T-helper 2 cell treated with Interferon-gamma antibody and Interleukin-4, amounts not matched to agents 5 μg/mL and 100 μg/mL, for 36 hours (primary cell): ENCODE results near the gene MSGN1.

Experiments
- DNase-seq: peaks from one replicate; pipeline ENCODE4 v3.0.0; 2021; ENCODE audit warnings: low spot score
- H3K27ac Mint-ChIP-seq: one replicate; pipeline ENCODE4 v1.8.0; 2021; ENCODE audit warnings: mild to moderate bottlenecking, mixed read lengths
- H3K27me3 Mint-ChIP-seq: one replicate; pipeline ENCODE4 v1.8.0; 2021; ENCODE audit warnings: low read depth, mixed read lengths
- H3K36me3 Mint-ChIP-seq: one replicate; pipeline ENCODE4 v1.8.0; 2021; ENCODE audit warnings: low read depth, mixed read lengths
- H3K4me1 Mint-ChIP-seq: one replicate; pipeline ENCODE4 v1.8.0; 2021; ENCODE audit warnings: low read depth, mixed read lengths
- H3K4me3 Mint-ChIP-seq: one replicate; pipeline ENCODE4 v1.8.0; 2022; ENCODE audit warnings: mild to moderate bottlenecking, moderate library complexity, mixed read lengths
- H3K9me3 Mint-ChIP-seq: one replicate; pipeline ENCODE4 v1.8.0; 2021; ENCODE audit warnings: mixed read lengths

MSGN1 gene

DNA sequence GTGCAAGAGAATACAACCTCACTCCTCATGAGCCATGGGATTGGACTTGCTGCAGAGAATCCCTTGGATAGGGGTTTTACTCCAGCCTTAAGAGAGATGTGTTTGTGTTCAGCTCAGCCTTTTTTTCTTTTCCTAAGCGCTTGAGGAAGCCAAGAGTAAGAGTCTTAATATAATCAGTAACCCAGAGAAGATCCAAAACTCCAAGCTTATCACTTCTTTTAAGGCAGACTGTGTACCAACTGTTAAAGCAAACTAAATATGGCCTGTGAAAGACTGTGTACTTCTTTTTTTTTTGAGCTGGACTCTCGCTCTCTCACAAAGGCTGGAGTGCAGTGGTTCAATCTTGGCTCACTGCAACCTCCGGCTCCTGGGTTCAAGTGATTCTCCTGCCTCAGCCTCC, 30.4 kb downstream of the MSGN1 start:
- H3K4me3 Mint-ChIP-seq = no peak overlapping the region
- H3K9me3 Mint-ChIP-seq = no peaks in the 10 kb centered on the region
- no peak overlapping the region for H3K27ac Mint-ChIP-seq
- H3K36me3 Mint-ChIP-seq = no peaks in the 10 kb centered on the region
- DNase-seq = no peak
- no peaks in the 10 kb centered on the region for H3K4me1 Mint-ChIP-seq
- peaks cover 5% of the 10 kb centered on the region for H3K27me3 Mint-ChIP-seq

DNA sequence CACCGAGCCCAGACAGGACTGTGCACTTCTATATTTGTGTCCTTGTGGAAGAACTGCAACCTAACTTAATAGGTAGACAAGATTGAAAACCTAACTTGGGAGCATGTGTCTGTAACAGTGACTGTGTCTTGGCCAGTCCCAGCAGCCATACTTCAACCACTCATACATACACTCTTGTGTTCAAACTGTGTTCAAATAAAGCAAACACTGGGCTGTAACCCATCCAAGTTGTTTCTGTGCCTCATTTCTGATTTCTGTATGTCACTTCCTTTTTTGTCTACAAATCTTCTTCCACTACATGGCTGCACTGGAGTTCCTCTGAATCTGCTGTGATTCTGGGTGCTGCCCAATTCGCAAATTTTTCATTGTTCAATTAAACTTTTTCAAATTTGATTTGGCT, 31.0 kb downstream of the MSGN1 start:
- no peaks in the 10 kb centered on the region for H3K36me3 Mint-ChIP-seq
- DNase-seq = no peak
- H3K27me3 Mint-ChIP-seq = peaks cover 5% of the 10 kb centered on the region
- H3K27ac Mint-ChIP-seq = no peak overlapping the region
- no peaks in the 10 kb centered on the region for H3K4me1 Mint-ChIP-seq
- no peak overlapping the region for H3K4me3 Mint-ChIP-seq
- no peaks in the 10 kb centered on the region for H3K9me3 Mint-ChIP-seq

DNA sequence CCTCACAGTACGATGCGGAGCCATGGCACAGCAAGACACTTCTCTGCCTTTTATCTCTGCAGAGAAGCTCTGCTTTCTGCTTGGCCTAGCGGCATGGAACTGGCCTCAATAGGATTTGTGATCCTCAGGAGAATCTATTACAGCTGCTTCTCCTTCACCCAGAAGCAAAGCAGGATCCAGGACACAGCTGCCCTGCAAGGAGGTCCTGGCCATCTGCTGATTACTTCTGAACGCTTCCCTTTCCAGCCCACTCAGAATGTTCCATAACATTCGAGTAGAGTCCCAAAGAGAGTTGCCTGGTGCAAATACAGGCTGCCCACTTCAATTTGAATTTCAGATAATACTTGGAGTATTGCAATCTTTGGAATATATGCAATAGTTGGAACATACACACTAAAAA, 33.0 kb downstream of the MSGN1 start:
- H3K36me3 Mint-ChIP-seq = no peaks in the 10 kb centered on the region
- DNase-seq = no peak
- no peaks in the 10 kb centered on the region for H3K9me3 Mint-ChIP-seq
- no peak overlapping the region for H3K27ac Mint-ChIP-seq
- no peaks in the 10 kb centered on the region for H3K4me1 Mint-ChIP-seq
- H3K27me3 Mint-ChIP-seq = peaks cover 3% of the 10 kb centered on the region
- no peak overlapping the region for H3K4me3 Mint-ChIP-seq

DNA sequence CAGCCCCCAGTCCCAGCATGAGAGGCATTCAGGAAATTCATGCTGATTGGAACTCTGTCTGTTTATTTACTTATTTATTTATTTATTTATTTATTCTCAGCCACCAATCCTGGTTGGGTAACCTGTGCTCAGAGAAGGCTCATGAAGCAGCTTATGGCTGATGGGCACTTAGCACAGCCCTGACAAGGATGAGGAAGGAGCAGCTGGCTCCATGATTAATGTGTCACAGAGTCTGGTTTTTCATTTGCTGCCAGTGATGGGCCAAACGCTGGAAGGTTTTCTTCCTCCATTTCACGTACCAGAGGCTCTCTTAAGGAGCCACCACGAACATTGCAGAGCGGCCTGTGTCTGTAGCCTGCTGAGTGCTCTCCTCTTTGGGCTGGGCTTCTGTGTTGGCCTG, 33.9 kb downstream of the MSGN1 start:
- no peaks in the 10 kb centered on the region for H3K4me1 Mint-ChIP-seq
- peaks cover 7% of the 10 kb centered on the region for H3K27me3 Mint-ChIP-seq
- no peaks in the 10 kb centered on the region for H3K36me3 Mint-ChIP-seq
- no peak overlapping the region for H3K4me3 Mint-ChIP-seq
- no peak for DNase-seq
- no peak overlapping the region for H3K27ac Mint-ChIP-seq
- H3K9me3 Mint-ChIP-seq = no peaks in the 10 kb centered on the region

DNA sequence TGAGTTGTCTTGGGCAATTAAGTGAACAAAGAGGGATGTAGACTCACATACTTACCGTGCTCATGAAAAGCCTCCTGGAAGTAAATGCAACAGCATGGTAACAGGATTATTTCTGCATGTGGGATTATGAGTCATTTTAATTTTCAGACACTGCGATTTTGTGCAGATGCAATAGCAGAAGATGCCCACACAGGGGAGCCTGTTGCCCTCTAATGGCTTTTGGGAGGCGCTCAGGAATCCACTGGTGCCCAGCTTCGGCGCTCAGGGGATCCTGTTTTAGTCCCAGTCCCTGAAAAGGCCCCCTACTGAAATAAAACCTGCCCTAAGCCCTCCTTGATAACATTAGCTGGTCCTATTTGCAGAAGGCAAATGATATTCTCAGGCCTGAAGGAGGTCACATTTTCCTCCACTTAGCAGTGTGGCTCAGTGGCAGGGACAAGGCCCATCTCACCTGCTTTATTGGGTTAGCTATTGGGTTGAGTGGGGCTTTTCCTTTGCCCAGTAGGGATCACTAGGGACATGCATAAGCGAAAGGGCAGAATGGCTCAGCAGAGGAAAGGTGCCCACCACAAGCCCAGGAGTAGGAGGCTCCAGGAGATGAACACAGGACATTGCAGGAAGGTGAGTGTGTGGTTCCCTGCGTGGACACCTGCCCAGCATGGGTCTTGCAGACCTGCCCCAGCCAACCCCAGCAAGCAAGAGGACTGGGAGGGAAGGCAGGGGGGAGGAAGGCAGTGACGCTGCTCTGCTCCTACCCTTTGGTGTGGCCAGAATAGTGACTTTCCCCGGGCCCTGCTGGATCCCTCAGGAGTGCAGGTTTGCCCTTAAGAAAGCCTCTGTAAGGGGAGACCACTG, 35.7 kb downstream of the MSGN1 start:
- Mint-ChIP-seq H3K4me3 (no peak overlapping the region), H3K4me1 (no peaks in the 10 kb centered on the region), H3K9me3 (no peaks in the 10 kb centered on the region), H3K36me3 (no peaks in the 10 kb centered on the region), H3K27ac (no peak overlapping the region), H3K27me3 (peaks cover 18% of the 10 kb centered on the region)
- DNase-seq = peak; percentile 22

DNA sequence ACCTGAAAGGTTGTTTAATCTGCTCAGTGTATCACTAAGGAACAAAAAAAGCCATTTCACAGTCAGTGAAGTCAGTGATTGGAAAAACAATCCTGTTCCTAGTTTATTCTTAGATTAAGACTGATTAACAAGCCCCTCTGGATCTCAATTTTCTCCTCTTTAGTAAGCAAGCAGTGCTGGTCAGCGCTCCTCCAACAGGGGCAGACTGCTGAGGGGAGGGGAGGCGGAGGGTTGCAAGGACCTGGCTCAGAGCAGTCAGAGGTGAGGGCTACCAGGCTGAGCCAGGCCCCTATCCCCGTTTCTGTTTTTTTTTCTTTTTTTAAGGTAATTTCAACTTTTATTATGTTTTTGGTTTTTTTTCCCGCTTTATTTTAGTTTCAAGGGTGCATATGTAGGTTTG, 37.5 kb downstream of the MSGN1 start:
- no peaks in the 10 kb centered on the region for H3K36me3 Mint-ChIP-seq
- H3K27me3 Mint-ChIP-seq = peaks cover 22% of the 10 kb centered on the region
- H3K4me1 Mint-ChIP-seq = no peaks in the 10 kb centered on the region
- DNase-seq = no peak
- H3K9me3 Mint-ChIP-seq = no peaks in the 10 kb centered on the region
- no peak overlapping the region for H3K27ac Mint-ChIP-seq
- no peak overlapping the region for H3K4me3 Mint-ChIP-seq

DNA sequence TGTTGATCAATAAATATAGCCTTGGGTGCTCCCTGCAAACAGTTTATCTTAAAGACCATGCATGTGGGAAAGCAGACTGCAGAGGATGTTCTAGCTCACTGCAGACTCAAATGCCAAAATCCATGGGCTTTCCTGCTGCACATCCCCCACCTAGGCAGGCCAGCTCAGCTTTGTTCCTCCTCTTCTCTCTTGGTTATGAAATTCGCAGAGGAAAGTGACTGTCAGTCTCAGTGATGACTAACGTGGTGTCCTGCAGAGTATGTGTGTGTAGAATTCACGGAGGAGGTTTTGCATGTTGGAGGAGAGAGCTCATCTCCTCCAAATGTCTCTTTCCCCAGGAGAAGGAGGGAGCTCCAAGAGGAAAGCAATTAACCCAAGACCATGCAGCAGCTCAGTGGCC, 40.8 kb downstream of the MSGN1 start:
- peaks cover 22% of the 10 kb centered on the region for H3K27me3 Mint-ChIP-seq
- no peak overlapping the region for H3K4me3 Mint-ChIP-seq
- no peaks in the 10 kb centered on the region for H3K4me1 Mint-ChIP-seq
- H3K9me3 Mint-ChIP-seq = no peaks in the 10 kb centered on the region
- no peaks in the 10 kb centered on the region for H3K36me3 Mint-ChIP-seq
- no peak overlapping the region for H3K27ac Mint-ChIP-seq
- no peak for DNase-seq

DNA sequence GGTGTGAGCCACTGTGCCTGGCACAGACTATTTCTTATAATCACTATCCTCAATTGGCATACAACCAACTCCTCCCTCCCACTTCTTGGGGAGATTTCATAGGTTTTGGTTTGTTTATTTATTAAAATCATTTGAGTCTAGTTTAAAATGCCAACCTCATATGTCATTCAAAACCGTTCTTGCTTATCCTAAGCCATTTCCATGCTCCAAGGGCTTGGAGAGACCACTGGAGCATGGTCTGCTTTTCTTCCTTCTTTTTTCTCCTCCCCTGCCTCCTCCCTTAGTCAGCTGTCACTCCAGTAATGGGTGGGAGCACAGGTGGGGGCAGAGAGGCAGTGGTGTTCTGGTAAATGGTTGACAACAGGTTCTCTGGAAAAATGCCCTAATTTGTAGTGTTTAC, 41.8 kb downstream of the MSGN1 start:
- no peaks in the 10 kb centered on the region for H3K36me3 Mint-ChIP-seq
- H3K4me1 Mint-ChIP-seq = no peaks in the 10 kb centered on the region
- no peak overlapping the region for H3K27ac Mint-ChIP-seq
- H3K4me3 Mint-ChIP-seq = no peak overlapping the region
- DNase-seq = no peak
- no peaks in the 10 kb centered on the region for H3K9me3 Mint-ChIP-seq
- peaks cover 24% of the 10 kb centered on the region for H3K27me3 Mint-ChIP-seq

DNA sequence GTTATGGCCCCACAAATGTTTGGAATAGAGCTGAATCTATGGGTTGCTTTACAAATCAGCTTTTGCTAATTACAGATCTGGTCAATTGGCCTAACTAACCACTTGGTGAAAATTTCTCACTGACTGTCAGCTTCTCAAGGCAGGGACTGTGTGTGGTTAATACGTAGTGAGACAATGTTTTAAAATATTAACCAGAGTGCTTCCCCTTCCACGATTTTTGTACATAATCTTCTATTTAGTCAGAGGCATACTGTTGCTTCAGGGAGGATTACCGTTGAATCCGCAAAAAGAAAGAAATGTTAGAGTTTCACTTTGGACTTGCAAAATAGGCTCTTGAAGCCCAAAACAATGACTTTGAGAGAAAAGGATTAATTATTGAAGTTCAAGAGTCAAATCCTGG, 47.3 kb downstream of the MSGN1 start:
- no peak for DNase-seq
- H3K4me1 Mint-ChIP-seq = no peaks in the 10 kb centered on the region
- no peaks in the 10 kb centered on the region for H3K9me3 Mint-ChIP-seq
- no peak overlapping the region for H3K27ac Mint-ChIP-seq
- no peaks in the 10 kb centered on the region for H3K36me3 Mint-ChIP-seq
- H3K27me3 Mint-ChIP-seq = peaks cover 4% of the 10 kb centered on the region
- H3K4me3 Mint-ChIP-seq = no peak overlapping the region

DNA sequence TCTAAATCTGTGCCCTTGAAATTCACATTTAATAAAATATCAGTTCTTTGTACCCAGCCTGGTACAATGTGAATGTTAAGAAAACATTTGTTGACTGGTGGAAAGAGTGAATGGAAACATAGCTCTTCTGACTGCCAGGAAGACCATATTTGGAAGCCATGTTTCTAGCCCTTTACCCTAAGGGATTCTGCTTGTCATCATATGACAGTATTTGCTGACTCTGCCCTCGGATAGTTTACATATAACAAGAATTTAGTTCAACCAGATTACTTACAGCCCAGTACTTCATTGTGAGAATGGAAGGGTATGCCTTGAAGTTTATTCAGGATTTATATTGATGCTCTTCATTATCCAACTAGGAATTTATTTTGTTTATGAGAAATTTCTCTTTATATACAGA, 48.4 kb downstream of the MSGN1 start:
- no peak for DNase-seq
- no peaks in the 10 kb centered on the region for H3K36me3 Mint-ChIP-seq
- H3K4me1 Mint-ChIP-seq = no peaks in the 10 kb centered on the region
- no peaks in the 10 kb centered on the region for H3K9me3 Mint-ChIP-seq
- peaks cover 4% of the 10 kb centered on the region for H3K27me3 Mint-ChIP-seq
- H3K27ac Mint-ChIP-seq = no peak overlapping the region
- H3K4me3 Mint-ChIP-seq = no peak overlapping the region

DNA sequence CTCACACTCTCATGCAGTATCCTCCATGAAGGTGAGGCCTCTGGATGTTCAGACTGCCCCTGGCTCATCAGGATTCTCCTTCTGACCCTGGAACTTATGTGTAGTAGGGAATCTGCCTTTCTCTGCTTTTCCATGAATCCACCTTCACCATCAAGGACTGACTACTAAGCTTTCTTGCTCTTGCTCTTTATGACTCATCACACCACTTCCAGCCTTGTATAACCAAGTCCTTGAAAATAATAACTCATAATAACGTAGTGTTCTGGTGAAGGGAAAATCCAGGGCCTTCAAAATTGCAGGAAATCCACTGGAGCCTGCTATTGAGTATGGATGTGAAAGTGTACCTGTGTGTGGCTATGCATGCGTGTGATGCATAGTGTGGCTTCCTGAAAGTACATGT, 50.9 kb downstream of the MSGN1 start:
- no peaks in the 10 kb centered on the region for H3K4me1 Mint-ChIP-seq
- no peak overlapping the region for H3K4me3 Mint-ChIP-seq
- H3K36me3 Mint-ChIP-seq = no peaks in the 10 kb centered on the region
- H3K27ac Mint-ChIP-seq = no peak overlapping the region
- no peaks in the 10 kb centered on the region for H3K9me3 Mint-ChIP-seq
- peaks cover 4% of the 10 kb centered on the region for H3K27me3 Mint-ChIP-seq
- no peak for DNase-seq
